GM12891 (cell line): ENCODE results near the gene HELZ.

ENCODE experiments used
- POLR2A ChIP-seq: IDR thresholded peaks from 2 replicates; pipeline ENCODE4 v1.6.1; 2011; ENCODE audit warnings: low read depth, low read length, control low read depth
- POLR2AphosphoS5 ChIP-seq: IDR thresholded peaks from 2 replicates; pipeline ENCODE4 v1.6.1; 2011; ENCODE audit warnings: low read depth, low read length, control low read depth
- SPI1 ChIP-seq: IDR thresholded peaks from 2 replicates; pipeline ENCODE4 v1.6.1; 2011; ENCODE audit warnings: low read depth, low read length, control low read depth
- TAF1 ChIP-seq: IDR thresholded peaks from 2 replicates; pipeline ENCODE4 v1.6.1; 2011; ENCODE audit warnings: low read depth, low read length, control low read depth

DNA sequence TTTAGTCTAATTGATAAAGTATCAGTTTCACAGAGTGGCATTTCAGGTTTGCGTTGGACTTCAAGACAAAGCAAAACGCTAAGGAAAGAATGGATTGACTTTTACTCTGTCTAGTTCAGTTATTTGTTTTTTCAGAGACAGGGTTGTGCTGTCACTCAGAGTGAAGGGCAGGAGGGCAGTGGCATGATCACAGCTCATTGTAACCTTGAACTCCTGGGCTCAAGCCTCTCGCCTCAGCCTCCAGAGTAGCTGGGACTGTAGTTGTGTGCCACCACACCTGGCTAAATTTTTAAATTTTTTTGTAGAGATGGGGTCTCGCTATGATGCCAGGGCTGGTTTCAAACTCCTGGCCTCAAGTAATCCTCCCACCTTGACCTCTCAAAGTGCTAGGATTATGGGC, 114.2 kb downstream of the HELZ start:
- no peak for TF ChIP-seq POLR2A
- no peak for TF ChIP-seq POLR2AphosphoS5
- no peak for TF ChIP-seq TAF1
- TF ChIP-seq SPI1 = no peak
